GM08714 (cell line): Measurements from ENCODE around the gene STX18.
"Not testable (repeated sequence)": the region's sequence is repeated elsewhere in the genome, so short reads cannot be mapped to it uniquely, and the experiment has no call there.

Source experiments
- H3K4me3 ChIP-seq: fragments of 200-500 bp; sonication (Bioruptor generic); 2 replicates; pipeline ENCODE4 v1.5.1; 2014; ENCODE audit warnings: mild to moderate bottlenecking, low read length, inconsistent platforms
- ZNF274 ChIP-seq: IDR thresholded peaks from 2 replicates; pipeline ENCODE4 v1.6.1; 2012; ENCODE audit warnings: mild to moderate bottlenecking, low read depth, low read length

The STX18 gene

DNA sequence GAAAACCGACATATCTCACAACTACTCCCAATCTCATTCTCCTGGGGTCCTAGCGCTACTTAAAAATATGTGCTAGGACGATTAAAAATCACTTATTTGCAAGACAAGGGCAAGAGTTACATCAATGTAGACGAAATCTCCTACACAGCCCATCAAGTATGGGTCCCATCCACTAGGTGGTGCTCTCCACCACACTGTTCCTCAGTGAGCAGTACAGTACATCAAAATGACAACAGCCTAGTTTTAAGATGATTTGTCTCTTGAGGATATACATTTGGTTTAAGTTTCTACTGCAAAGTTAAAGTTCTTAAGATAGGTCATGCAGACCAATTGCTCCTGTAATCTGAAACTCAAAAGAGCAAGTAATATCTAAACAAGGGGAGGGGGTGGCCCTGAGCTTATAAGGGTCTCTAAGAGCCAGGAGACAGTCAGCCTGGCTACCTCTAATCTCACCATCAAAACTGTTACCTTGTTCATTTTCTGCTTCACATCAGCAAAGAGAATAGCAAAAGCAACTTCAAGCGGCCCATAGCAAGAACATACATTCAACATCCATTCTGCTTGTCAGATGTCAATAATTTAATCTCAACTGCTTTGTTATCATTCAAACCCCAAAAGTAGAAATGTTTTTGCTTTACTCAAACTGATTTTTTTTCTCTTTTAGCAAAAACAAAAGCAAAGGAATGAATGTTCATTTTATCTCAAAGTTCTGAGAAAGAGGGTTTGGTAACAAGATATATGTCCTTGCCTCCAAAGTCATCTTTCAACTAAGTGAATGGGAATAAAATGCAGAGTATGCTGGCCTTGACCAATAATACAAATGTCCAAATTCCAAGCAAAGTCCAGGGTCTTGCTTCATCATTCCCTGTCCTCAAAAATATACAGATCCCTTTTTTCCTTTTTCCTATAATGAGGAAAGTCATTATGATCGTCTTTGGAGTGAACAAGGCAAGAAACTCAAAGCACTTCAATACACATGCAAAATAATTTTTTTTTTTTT is 53.1 kb downstream of the STX18 start:
- TF ChIP-seq ZNF274 = no peak
- no peak overlapping the region for H3K4me3 ChIP-seq

DNA sequence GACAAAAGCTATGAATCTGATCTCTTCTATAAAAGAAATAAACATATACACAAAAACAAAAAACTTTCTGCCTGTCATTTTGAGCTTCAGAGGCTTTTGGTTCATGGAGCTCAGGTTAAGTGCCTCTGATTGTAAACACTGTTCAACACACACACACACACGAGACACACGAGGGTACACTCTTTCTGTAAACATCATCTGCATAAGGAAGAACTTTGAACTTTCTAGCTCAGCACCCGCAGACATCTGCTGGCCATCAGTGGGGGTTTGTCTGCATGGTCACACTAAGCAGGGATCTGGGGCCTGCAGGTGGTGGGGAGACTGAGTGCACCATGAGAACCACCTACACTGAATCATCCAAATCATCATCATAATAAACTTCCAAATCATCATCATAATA is 54.9 kb downstream of the STX18 start:
- no peak for TF ChIP-seq ZNF274
- no peak overlapping the region for H3K4me3 ChIP-seq

DNA sequence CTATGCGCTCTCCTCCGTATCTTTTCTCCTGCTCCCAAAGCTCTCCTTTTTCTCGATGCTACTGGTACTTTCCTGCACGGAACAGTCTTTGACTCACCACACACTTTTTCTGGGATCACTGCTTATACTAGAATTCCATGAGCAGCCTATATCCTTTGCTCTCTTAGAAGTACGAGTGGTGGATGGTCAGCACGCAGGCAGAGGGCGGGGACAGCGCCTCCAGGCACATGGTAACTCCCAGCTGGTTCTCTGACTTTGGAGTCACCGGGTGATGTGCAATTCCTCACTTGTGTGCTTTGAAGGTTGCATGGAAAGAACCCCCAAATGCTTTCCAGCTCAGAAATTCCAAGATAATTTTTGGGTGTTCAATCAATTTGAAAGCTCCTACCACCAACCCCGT is 56.0 kb downstream of the STX18 start:
- H3K4me3 ChIP-seq = no peak overlapping the region
- TF ChIP-seq ZNF274 = no peak

DNA sequence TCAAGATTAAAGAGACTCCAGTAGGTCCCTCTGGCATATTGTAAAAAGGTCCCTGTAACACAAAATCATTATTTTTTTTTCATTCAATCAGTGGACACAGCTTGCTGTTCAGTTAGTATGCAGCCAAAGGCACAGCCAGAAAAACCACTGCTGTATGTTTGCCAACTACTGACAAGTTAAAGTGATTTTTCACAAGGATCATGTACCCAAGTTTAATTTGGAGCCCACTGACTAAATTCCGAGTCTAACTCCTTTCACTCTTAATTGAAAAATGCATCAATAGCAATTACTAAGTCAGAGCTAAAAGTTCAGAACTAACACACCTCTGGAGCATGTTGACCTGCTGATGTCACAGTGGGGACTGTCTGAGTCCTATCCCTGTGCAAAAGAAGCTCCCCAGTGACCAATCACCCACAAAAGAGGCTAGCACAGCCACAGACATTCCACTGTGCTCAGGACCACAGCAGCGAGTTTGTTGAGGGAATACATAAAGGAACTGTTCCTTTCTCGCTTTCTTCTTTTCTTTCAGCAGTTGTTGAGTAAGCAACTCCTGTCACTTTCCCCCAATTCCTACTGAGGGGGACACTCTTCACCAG is 60.4 kb downstream of the STX18 start:
- no peak for TF ChIP-seq ZNF274
- H3K4me3 ChIP-seq = no peak overlapping the region

DNA sequence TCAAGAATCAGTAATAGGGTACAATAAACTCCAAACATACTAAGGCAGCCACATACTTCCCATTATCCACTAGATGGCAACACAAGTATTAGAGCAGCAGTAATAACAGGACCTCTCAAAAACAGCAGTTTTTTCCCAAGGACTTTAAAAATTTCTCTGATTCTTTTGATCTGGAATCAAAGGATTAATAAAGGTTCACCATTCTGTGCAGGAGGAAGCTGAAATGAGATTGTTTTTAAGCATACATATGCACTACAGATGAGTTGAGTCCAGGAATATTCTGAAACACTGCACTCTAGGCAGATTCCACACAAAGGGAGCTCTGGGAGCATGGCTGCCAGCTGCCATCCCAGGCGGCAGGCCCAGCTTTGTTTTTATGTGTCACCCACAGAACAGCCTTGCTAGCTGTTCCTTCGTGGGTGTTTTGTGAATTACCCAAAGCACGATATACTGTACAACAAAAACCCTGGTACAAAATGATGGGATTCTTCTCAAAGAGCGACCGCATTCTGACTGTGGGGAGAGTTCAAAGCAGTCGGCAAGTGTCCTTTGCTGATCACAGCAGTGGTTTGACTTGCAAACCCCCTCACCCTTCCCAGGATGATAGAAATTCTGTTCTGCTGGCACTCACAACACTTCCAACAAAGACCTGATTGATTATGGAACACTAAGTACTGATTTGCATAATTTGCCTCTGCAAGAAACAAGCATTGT is 61.0 kb downstream of the STX18 start:
- H3K4me3 ChIP-seq = no peak overlapping the region
- TF ChIP-seq ZNF274 = no peak

DNA sequence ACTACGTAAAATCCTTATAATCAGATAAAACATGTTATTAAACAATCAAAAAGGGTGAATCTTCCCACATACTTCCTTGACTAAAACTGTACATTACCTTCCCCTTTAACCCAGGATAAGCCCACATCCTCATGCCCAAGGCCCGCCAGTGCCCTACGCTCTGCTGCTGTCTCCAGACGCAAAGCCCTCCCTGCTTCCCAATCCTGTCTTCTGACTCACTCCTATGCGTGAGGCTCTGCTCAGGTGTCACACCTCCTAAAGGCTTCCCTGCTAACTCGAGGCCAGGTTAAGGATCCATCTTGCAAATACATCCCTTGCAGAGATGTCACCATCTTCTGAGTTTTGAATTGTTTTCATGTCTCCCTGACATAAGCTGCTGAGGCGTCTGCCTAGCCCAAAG is 61.6 kb downstream of the STX18 start:
- no peak for TF ChIP-seq ZNF274
- no peak overlapping the region for H3K4me3 ChIP-seq

DNA sequence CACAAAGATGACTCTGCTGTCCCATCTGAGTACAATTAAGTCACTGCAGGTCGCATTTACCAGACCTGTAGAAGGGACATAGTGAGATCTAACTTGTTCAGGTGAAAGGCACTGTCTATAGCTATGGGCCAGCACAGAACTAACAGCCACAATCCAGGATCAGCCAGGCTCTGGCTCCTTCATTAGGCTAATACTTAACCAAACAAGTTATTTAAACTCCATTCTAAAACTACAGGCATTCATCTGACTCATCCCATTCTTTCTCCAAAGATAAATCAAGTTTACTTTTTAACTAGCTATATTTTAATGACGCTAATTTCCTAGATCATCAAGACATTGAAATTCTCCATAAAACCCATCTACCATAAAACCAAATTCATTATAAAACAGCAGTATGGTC is 62.5 kb downstream of the STX18 start:
- no peak for TF ChIP-seq ZNF274
- H3K4me3 ChIP-seq = no peak overlapping the region

DNA sequence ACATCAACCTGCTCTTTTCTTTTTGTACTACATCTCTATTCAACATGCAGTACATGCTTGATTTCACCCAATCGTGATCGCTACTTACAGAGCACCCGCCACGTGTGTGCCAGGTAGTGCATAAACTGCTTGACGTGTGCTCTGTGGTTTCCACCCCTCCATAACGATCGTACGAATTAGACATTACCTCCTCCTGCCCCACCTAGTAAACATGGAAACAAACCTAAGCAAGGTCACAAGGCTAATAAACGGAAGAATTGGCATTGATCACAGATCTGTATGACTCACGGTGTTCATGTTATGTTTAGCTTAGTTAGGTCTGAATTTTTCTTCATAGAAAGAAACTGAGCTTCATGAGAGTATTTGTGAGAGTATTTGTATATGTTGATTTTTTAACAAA is 64.1 kb downstream of the STX18 start:
- no peak for TF ChIP-seq ZNF274
- H3K4me3 ChIP-seq = no peak overlapping the region

DNA sequence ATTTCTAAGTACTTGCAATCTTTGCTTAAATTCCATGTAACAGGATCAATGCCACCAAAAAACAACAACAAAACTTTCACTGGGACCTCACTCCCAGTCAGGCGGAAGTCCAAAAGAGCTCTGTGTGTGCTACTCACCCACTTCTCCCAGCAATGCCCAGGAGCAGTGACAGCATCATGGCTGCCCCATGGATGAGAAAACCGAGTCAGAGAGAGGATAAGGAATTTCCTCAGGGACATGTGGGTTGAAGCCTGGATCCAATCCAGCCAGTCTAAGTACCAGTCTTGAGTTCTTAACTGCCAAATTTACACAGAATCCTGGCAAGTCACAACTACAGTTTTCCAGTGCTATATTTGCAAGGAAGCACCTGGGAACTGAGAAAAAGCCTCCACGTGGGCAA is 64.5 kb downstream of the STX18 start:
- TF ChIP-seq ZNF274 = no peak
- no peak overlapping the region for H3K4me3 ChIP-seq

DNA sequence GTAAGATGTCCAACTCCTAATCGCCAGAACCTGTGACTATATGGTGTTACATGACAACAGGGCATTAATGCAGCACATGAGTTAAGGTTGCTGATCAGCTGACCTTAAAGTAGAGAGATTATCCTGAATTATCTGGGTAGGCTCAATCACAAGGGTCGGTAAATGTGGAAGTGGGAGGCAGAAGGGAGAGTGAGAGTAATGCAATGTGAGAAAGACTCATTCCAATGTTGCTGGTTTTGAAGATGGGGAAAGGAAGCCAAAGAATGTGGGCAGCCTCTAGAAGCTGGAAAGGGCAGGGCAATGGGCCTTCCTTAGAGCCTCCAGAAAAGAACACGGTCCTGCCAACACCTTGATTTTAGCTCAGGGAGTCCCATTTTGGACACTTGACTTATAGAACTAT is 67.4 kb downstream of the STX18 start:
- no peak for TF ChIP-seq ZNF274
- H3K4me3 ChIP-seq = no peak overlapping the region

DNA sequence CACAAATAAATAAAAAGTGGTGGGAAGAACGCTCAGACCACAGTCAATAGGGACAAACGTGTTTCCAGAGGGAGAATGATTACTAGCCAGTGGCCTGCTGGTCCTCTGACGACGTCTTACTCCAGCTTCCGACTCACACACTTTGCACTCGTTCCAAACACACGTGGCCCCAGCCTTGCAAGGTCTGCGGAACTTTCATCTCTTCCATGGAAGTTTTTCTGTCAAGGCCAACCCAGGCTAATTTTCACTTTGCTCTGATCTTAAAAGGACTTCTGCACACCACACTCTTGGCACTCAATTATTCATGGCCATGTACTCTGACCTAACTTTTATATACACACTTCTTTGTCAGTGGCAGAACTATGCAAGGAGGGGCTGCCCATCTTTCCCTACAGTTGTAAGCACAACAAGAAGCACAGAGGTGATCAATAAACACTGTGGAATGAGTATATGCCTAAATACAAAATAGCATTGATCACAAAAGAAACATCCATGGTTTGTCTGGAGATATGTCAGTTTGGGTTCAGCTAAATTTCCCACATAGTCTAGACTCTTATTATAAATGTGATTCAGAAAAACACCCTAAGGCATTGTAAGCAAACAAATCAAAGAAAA is 69.4 kb downstream of the STX18 start:
- H3K4me3 ChIP-seq = no peak overlapping the region
- no peak for TF ChIP-seq ZNF274

DNA sequence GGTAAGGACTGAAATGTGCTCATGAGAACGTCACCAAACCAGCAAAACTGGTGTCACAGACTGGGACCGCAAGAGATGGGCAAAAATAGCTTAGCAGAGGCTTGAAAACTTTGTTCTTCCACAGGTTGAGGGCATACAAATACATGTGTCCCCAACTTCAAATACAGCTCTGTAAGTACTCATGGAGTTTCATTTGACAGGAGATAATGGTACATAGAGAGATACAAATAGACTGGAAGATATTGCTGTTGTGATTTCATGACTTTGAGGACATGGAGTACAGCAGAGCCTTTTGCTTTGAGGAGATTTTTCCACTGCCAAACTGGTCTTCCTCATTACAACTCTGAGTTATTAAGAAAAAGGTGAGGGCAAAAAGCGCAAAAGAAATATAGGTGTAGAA is 70.7 kb downstream of the STX18 start:
- TF ChIP-seq ZNF274 = no peak
- H3K4me3 ChIP-seq = no peak overlapping the region

DNA sequence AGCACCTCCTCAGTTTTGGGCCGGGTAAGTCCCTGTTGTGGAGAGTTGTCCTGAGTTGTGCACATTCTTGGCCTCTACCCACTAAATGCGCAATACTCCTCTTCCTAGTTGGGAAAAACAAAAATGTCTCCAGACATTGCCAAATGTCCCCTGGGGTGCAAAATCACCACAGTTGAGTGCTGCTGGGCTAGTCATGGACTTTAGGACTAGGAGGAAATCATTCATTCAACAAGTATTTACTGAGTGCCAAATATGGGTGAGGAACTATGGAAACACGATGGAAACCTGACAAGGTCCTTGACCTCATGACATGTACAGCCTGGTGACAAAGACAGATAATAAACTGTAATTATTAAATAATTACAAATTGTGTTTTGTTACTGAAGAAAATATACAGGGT is 71.6 kb downstream of the STX18 start:
- no peak overlapping the region for H3K4me3 ChIP-seq
- TF ChIP-seq ZNF274 = no peak

DNA sequence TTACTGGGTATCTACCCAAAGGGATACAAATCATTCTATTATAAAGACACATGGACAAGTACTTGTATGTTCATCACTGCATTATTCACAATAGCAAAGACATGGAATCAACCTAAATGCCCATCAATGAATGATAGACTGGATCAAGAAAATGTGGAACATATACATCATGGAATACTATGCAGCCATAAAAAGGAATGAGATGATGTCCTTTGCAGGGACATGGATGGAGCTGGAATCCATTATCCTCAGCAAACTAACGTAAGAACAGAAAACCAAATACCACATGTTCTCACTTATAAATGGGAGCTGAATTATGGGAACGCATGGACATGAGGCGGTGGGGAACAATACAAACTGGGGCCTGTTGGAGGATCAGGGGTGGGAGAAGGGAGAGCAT is 76.6 kb downstream of the STX18 start:
- H3K4me3 ChIP-seq = not testable (repeated sequence)
